Skeletal muscle tissue (tissue), 4 donors: ENCODE measurements around the gene FLG2. TPM values are rescaled to one million over a fixed set of nuclear protein-coding genes. Genes with fewer than 3 reads are reported as not detected.

ENCODE experiments used
- H3K27ac ChIP-seq: one replicate; pipeline ENCODE4 v1.7.0; 2013; ENCODE audit warnings: mild to moderate bottlenecking, low read depth, low read length, inconsistent platforms
- H3K27me3 ChIP-seq, 3 donors: one replicate each; pipeline ENCODE4 v1.7.0; 2013; ENCODE audit warnings: low read length in 3 of 3; ENCODE audit not compliant: control insufficient read depth in 3 of 3, insufficient read depth in 3 of 3
- H3K36me3 ChIP-seq, 3 donors: one replicate each; pipeline ENCODE4 v1.7.0; 2013; ENCODE audit warnings: low read length in 3 of 3; ENCODE audit not compliant: control insufficient read depth in 3 of 3, insufficient read depth in 3 of 3
- H3K4me1 ChIP-seq, 3 donors: one replicate each; pipeline ENCODE4 v1.7.0; 2013; ENCODE audit warnings: low read length in 3 of 3, mild to moderate bottlenecking in 3 of 3; ENCODE audit not compliant: control insufficient read depth in 3 of 3, insufficient read depth in 3 of 3
- H3K4me3 ChIP-seq, 3 donors: one replicate each; pipeline ENCODE4 v1.7.0; 2013; ENCODE audit warnings: low read length in 3 of 3
- H3K9ac ChIP-seq, 3 donors: one replicate each; pipeline ENCODE4 v1.7.0; 2013; ENCODE audit warnings: low read length in 3 of 3, mild to moderate bottlenecking in 3 of 3, moderate library complexity in 2 of 3, low read depth in 1 of 3
- H3K9me3 ChIP-seq, 3 donors: one replicate each; pipeline ENCODE4 v1.7.0; 2013; ENCODE audit warnings: low read length in 3 of 3; ENCODE audit not compliant: control insufficient read depth in 3 of 3
- total RNA-seq: library from RNA; depleted of rRNA; stranded (reverse); fragments of >200 nt; gene quantifications from one replicate; pipeline ENCODE4 v1.2.3, GENCODE V29; 2014
- donor health status: Osteomylitis.

FLG2 gene
- total RNA-seq, result not detected

DNA sequence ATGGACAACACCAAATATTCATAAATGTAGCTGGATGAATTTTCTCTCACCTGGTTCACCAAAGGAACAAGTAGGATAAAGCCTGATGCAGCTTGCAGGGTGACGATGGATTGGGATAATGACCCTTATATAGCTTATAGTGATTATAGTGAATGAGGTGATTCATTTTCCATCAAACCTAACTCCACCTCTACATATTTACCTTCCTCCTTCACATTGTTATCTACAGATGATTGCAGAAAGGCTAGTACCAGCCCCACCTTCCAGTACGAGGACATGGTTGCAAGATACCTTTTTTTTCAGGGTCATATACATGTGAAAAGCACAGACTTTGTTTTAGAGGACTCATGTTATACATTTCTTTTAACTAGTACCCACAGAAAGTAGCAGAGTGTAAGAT is at the start of gene FLG2:
Gene FLG2, minus strand, starts transcription at position 101 of the 400 bp plus-strand sequence. CDS start 1,122 bp downstream, outside the sequence.
- H3K4me1 ChIP-seq, result no peaks in the 10 kb centered on the region

DNA sequence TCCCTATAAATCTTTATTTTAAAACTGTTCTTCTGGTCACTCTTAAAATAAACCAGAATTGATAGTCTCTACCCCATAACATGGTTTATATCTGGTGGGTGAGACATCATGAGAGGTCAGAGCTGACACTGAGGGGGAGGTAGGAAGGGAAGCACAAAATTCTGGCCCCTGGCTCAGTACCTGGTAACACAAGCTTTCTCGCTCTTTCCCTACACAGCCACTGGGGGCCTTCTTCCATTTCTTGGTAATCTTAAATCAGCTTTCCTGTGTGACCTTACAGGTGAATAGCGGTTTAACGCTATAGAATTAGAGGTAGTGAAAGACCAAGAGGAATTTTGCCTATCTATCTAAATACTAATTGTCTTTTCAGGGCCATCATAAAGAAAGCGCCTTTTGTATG is 48.9 kb upstream of the FLG2 start:
- peaks cover 0 to 5% (median 4%) of the 10 kb centered on the region in 3 donors for H3K27me3 ChIP-seq
- no peak overlapping the region for H3K27ac ChIP-seq
- H3K4me3 ChIP-seq, result no peak overlapping the region
- no peaks in the 10 kb centered on the region for H3K9me3 ChIP-seq
- H3K36me3 ChIP-seq, result no peaks in the 10 kb centered on the region
- no peaks in the 10 kb centered on the region for H3K4me1 ChIP-seq
- no peak overlapping the region for H3K9ac ChIP-seq

More for the DNA sequence above, at the start of gene FLG2:
- Histone ChIP-seq H3K27me3 (no peaks in the 10 kb centered on the region), H3K27ac (no peak within 1 kb of the TSS), H3K9ac (no peak within 1 kb of the TSS), H3K4me3 (no peak within 1 kb of the TSS), H3K36me3 (no peaks in the 10 kb centered on the region), H3K9me3 (no peaks in the 10 kb centered on the region)

DNA sequence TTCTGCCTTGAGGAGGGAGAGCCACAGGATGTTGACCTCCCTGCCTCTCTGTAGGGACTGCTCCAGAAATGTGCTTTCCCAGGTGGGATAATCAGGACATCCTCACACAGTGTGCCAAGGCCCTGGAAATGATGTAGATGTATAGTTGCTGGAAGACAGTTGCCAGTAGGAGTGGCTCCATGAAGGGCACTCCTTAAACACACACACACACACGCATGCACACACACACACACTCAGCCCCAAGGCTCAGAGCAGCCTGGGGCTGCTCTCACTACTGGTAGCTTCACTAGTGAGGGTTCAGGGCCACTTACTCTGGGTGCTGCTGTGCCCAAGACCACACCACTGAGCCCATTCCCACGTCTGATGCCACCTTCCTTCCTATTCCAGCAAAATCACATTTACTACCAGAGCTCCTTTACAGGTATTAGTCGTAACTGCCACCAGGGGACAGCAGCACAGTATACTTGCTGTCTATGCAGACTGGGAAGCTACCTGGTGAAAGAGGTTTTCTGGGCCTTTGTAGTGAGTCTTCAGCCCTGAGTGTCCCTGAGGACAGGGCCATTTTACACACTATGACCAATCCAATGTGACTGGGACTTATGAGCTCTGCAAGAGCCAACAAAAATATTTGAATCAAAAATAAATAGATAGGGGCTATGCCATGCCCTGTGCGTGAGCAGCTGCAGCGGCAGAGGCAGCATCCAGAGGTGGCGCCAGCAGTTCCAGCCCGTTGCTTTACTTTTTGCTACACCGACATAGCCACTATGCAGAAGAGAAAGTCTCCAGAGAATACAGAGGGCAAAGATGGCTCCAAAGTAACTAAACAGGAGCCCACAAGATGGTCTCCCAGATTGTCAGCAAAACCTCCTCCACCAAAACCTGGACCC is 39.2 kb upstream of the FLG2 start:
- Histone ChIP-seq H3K9me3 (no peaks in the 10 kb centered on the region), H3K27me3 (peaks cover 0 to 4% (median 0%) of the 10 kb centered on the region in 3 donors), H3K9ac (no peak overlapping the region), H3K4me3 (no peak overlapping the region), H3K36me3 (no peaks in the 10 kb centered on the region), H3K4me1 (no peaks in the 10 kb centered on the region), H3K27ac (no peak overlapping the region)

DNA sequence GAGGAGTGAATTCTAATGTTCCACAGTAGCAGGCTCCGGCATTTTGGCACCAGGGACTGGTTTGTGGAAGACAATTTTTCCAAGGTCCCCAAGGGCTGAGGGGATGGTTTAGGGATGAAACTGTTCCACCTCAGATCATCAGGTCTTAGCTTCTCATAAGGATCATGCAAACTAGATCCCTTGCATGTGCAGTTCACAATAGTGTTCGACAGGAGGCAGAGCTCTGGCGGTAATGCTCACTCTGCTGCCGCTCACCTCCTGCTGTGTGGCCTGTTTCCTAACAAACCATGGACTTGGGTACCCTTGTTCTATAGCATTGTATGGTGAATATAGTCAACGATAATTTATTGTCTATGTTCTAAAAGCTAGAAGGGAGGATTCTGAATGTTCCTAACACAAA is 37.7 kb upstream of the FLG2 start:
- no peak overlapping the region for H3K27ac ChIP-seq
- H3K4me3 ChIP-seq, result no peak overlapping the region
- H3K9ac ChIP-seq, result no peak overlapping the region
- no peaks in the 10 kb centered on the region for H3K9me3 ChIP-seq
- peaks cover 0 to 4% (median 0%) of the 10 kb centered on the region in 3 donors for H3K27me3 ChIP-seq
- no peaks in the 10 kb centered on the region for H3K4me1 ChIP-seq
- H3K36me3 ChIP-seq, result no peaks in the 10 kb centered on the region

- no peak overlapping the region for H3K4me3 ChIP-seq
- peaks cover 0 to 6% (median 0%) of the 10 kb centered on the region in 3 donors for H3K27me3 ChIP-seq
- no peak overlapping the region for H3K9ac ChIP-seq
- H3K4me1 ChIP-seq, result no peaks in the 10 kb centered on the region
- H3K9me3 ChIP-seq, result no peaks in the 10 kb centered on the region
- H3K27ac ChIP-seq, result no peak overlapping the region
- H3K36me3 ChIP-seq, result no peaks in the 10 kb centered on the region
Observed at GRCh38 chr1:152394151-152394550, 34.3 kb upstream of the FLG2 start.

DNA sequence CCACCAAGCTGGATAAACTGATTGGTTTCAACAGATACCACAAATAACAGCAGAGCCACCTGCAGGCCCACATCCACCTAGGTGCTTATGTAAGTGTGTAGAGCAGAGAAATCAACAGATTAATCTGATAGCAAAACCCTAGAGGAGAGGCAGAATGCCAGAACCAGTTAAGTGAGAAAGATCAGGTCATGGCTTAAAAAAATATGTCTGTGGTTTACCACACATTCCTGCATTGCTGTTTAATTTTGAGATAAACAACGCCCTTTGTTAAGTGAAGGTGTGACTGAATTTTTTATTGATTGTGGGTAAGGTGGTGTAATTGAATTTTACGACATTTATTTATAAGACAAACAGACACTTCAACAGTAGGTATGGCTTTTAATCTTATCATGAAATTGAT is 33.1 kb upstream of the FLG2 start:
- peaks cover 0 to 8% (median 0%) of the 10 kb centered on the region in 3 donors for H3K27me3 ChIP-seq
- no peaks in the 10 kb centered on the region for H3K36me3 ChIP-seq
- no peak overlapping the region for H3K27ac ChIP-seq
- H3K9me3 ChIP-seq, result no peaks in the 10 kb centered on the region
- no peak overlapping the region for H3K4me3 ChIP-seq
- no peak overlapping the region for H3K9ac ChIP-seq
- no peaks in the 10 kb centered on the region for H3K4me1 ChIP-seq

GRCh38 chr1:152388889-152389288 is 29.1 kb upstream of the FLG2 start:
- Histone ChIP-seq H3K9me3 (no peaks in the 10 kb centered on the region), H3K9ac (no peak overlapping the region), H3K27me3 (peaks cover 0 to 4% (median 0%) of the 10 kb centered on the region in 3 donors), H3K36me3 (no peaks in the 10 kb centered on the region), H3K4me3 (no peak overlapping the region), H3K27ac (no peak overlapping the region), H3K4me1 (no peaks in the 10 kb centered on the region)

- Histone ChIP-seq H3K9ac (no peak overlapping the region), H3K4me3 (no peak overlapping the region), H3K27ac (no peak overlapping the region), H3K4me1 (no peaks in the 10 kb centered on the region), H3K27me3 (peaks cover 0 to 4% (median 0%) of the 10 kb centered on the region in 3 donors), H3K36me3 (no peaks in the 10 kb centered on the region), H3K9me3 (no peaks in the 10 kb centered on the region)
Observed at GRCh38 chr1:152386940-152387339, 27.1 kb upstream of the FLG2 start.

DNA sequence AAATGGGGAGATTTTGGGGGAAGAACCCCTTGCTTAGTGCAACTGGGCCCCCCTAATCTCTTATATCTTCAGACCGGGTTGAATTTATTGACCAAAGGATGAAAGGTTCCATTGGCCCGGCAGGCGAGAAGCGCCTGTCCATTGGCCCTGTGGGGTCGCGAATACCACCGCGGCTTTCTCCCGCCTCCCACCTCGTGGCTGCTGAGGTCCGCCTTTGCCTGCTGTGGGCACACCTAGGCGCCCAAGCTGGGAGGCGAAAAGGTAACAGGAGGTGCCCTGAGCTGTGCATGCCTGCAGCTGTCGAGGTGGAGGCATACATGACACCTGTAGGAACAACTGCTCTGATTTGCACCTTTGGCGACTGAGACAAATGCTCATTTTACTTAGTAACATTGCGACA is 21.1 kb upstream of the FLG2 start:
- Histone ChIP-seq H3K36me3 (no peaks in the 10 kb centered on the region), H3K4me1 (no peaks in the 10 kb centered on the region), H3K4me3 (no peak overlapping the region), H3K27ac (no peak overlapping the region), H3K27me3 (peaks cover 0 to 2% (median 0%) of the 10 kb centered on the region in 3 donors), H3K9ac (no peak overlapping the region), H3K9me3 (no peaks in the 10 kb centered on the region)

- Histone ChIP-seq H3K27ac (no peak overlapping the region), H3K27me3 (no peaks in the 10 kb centered on the region), H3K9me3 (no peaks in the 10 kb centered on the region), H3K4me3 (no peak overlapping the region), H3K9ac (no peak overlapping the region), H3K4me1 (no peaks in the 10 kb centered on the region), H3K36me3 (no peaks in the 10 kb centered on the region)
Observed at GRCh38 chr1:152374451-152374850, 14.6 kb upstream of the FLG2 start.
